Endothelial cell (in vitro differentiated cells): Measurements from ENCODE around the gene PACS2. TPM values are rescaled to one million over a fixed set of nuclear protein-coding genes. Genes with fewer than 3 reads are reported as not detected.
A peak's percentile ranks its signal among the peaks of the same experiment; 100 is the strongest.

Source experiments
- DNase-seq: peaks from one replicate; pipeline ENCODE4 v3.0.0; 2021; ENCODE audit warnings: low spot score
- H3K27ac Mint-ChIP-seq: one replicate; pipeline ENCODE4 v1.8.0; 2021; ENCODE audit warnings: mixed read lengths, inconsistent platforms; ENCODE audit not compliant: unreplicated experiment
- H3K27me3 Mint-ChIP-seq: one replicate; pipeline ENCODE4 v1.8.0; 2021; ENCODE audit warnings: mild to moderate bottlenecking, moderate library complexity, mixed read lengths, inconsistent platforms; ENCODE audit not compliant: unreplicated experiment
- H3K36me3 Mint-ChIP-seq: one replicate; pipeline ENCODE4 v1.8.0; 2021; ENCODE audit warnings: mild to moderate bottlenecking, low read depth, mixed read lengths, inconsistent platforms; ENCODE audit not compliant: unreplicated experiment
- H3K4me1 Mint-ChIP-seq: one replicate; pipeline ENCODE4 v1.8.0; 2021; ENCODE audit warnings: mild to moderate bottlenecking, mixed read lengths, inconsistent platforms; ENCODE audit not compliant: unreplicated experiment
- H3K4me3 Mint-ChIP-seq: one replicate; pipeline ENCODE4 v1.8.0; 2021; ENCODE audit warnings: mild to moderate bottlenecking, mixed read lengths, inconsistent platforms; ENCODE audit not compliant: unreplicated experiment
- H3K9me3 Mint-ChIP-seq: one replicate; pipeline ENCODE4 v1.8.0; 2021; ENCODE audit warnings: mixed read lengths, inconsistent platforms; ENCODE audit not compliant: unreplicated experiment
- total RNA-seq: library from RNA; stranded (reverse); fragmentation: NEBNext Ultra II Directional; extraction: Animal tissue kit (Norgen Biotek cat#: 25700); gene quantifications from one replicate; pipeline ENCODE4 v1.2.1, GENCODE V29; 2021; ENCODE audit not compliant: unreplicated experiment
- TF ChIP-seq, protein P1 (sequence below): fragments of 200-600 bp; sonication (generic); IDR thresholded peaks from one replicate; pipeline ENCODE4 v1.5.0; 2021; ENCODE audit warnings: antibody characterized with exemption; ENCODE audit not compliant: unreplicated experiment

Gene PACS2
- total RNA-seq, 1 donor from 2014 or later, result 113 TPM

DNA sequence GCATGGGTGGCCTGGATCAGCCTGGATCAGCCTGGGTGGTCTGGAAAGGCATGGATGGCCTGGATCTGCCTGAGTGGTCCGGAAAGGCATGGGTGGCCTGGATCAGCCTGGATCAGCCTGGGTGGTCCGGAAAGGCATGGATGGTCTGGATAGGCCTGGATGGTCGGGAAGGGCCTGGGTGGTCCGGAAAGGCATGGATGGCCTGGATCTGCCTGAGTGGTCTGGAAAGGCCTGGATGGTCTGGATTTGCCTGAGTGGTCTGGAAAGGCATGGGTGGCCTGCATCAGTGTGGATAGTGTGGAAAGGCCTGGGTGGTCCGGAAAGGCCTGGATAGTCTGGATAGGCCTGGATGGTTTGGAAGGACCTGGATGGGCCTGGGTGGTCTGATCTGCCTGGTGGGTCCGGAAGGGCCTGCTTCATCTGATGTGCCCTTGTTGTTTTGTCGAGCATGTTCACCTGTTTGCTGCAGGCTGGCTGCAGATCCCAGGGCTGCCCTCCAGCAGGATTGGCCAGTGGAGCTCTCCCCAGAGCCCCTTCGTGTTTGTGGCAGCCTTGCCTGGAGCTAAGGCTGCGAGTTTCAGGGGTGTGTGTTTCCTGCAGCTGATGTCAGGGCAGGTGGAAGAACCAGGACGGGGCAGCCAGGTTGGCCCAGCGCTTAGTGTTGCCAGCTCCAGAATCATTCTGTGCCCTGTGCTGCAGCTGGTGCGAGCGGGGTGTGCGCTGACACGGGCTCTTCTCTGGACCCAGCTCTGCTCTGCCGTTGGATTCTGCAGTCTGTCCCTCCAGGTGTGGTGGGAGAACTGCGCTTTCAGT lies 64.5 kb downstream of the PACS2 start:
- Mint-ChIP-seq H3K36me3 (peaks cover 29% of the 10 kb centered on the region), H3K27me3 (peaks cover 19% of the 10 kb centered on the region), H3K9me3 (no peaks in the 10 kb centered on the region), H3K4me1 (peaks cover 10% of the 10 kb centered on the region), H3K4me3 (no peak overlapping the region), H3K27ac (peak overlapping the region; percentile 13)
- DNase-seq, result no peak
- TF ChIP-seq, protein P1, sequence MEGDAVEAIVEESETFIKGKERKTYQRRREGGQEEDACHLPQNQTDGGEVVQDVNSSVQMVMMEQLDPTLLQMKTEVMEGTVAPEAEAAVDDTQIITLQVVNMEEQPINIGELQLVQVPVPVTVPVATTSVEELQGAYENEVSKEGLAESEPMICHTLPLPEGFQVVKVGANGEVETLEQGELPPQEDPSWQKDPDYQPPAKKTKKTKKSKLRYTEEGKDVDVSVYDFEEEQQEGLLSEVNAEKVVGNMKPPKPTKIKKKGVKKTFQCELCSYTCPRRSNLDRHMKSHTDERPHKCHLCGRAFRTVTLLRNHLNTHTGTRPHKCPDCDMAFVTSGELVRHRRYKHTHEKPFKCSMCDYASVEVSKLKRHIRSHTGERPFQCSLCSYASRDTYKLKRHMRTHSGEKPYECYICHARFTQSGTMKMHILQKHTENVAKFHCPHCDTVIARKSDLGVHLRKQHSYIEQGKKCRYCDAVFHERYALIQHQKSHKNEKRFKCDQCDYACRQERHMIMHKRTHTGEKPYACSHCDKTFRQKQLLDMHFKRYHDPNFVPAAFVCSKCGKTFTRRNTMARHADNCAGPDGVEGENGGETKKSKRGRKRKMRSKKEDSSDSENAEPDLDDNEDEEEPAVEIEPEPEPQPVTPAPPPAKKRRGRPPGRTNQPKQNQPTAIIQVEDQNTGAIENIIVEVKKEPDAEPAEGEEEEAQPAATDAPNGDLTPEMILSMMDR, result no peak

DNA sequence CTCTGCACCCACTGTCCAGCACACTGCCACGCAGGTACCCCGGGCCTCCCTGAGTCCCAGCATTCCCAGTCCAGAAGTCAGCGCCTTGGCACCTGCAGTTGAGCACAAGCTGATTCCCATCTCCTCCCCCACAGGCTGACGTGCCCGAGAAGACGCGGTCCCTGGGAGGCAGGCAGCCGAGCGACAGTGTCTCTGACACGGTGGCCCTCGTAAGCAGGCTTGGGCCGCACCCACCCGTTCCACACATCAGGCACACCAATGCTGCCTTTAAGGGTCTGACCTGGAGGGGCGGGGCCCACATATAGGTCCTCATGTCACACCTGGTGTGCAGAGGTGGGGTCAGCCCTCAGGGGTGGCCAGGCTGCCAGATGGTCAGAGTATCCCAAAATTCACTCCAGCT lies 65.4 kb downstream of the PACS2 start:
- Mint-ChIP-seq H3K27me3 (peaks cover 20% of the 10 kb centered on the region), H3K27ac (no peak overlapping the region), H3K36me3 (peaks cover 25% of the 10 kb centered on the region), H3K9me3 (no peaks in the 10 kb centered on the region), H3K4me3 (no peak overlapping the region), H3K4me1 (peaks cover 10% of the 10 kb centered on the region)
- TF ChIP-seq, protein P1, result no peak
- DNase-seq, result no peak

DNA sequence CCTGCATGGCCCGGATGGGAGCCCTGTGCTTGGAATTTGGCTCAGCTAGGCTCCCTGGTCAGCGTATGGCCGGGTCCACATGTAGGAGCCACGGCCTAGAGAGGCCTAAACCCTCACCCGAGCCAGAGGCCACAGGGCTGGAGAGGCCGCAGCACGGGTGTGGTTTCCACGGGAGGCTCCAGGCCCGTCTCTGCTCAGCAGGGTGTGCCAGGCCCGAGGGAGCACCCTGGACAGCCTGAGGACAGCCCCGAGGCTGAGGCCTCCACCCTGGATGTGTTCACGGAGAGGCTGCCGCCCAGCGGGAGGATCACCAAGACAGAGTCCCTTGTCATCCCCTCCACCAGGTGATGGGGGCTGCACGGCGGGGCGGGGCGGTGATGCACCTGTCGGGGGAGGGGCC lies 66.2 kb downstream of the PACS2 start:
- Mint-ChIP-seq H3K36me3 (peaks cover 21% of the 10 kb centered on the region), H3K27me3 (peaks cover 18% of the 10 kb centered on the region), H3K4me1 (peaks cover 5% of the 10 kb centered on the region), H3K9me3 (no peaks in the 10 kb centered on the region), H3K4me3 (no peak overlapping the region), H3K27ac (no peak overlapping the region)
- no peak for DNase-seq
- TF ChIP-seq, protein P1, result no peak

DNA sequence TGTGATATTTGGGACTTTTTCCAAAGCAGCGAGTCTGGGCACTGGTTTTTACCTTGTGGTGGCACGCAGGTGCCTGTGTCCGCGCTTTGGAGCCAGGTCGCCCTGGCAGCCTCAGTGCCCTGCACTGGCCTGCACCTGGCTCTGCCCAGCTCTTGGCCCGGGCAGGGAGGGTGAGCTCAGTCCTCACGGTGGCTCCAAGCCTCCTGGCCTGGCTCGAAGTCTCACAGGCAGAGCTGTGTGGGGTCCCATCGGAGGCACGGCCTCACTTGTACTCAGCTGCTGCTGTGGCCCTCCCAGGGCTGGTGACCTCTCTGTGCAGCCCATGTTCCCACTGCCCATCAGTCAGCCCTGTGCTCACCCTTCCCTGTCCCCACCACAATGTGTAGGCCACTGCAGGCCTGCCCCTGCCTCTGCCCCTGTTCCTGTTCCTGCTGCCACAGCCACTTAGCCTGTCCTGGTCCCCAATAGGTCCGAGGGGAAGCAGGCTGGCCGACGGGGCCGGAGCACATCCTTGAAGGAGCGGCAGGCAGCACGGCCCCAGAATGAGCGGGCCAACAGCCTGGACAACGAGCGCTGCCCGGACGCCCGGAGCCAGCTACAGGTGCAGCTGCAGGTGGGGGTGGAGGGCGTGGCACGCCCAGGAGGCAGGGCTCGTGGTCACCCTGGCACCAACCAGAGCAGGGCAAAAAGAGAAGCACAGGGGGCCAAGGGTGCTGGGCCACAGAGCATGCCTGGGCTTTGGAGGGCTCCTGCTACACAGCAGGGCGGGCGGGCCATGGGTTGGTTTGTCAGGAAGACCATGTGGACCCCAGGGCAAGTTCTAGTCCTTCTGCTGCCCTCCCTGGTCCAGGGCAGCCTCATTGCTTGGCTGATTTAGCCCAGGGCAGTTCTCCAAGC lies 67.1 kb downstream of the PACS2 start:
- TF ChIP-seq, protein P1, result no peak
- no peaks in the 10 kb centered on the region for H3K4me1 Mint-ChIP-seq
- H3K27me3 Mint-ChIP-seq, result peaks cover 14% of the 10 kb centered on the region
- peaks cover 20% of the 10 kb centered on the region for H3K36me3 Mint-ChIP-seq
- H3K27ac Mint-ChIP-seq, result no peak overlapping the region
- DNase-seq, result no peak
- H3K4me3 Mint-ChIP-seq, result no peak overlapping the region
- H3K9me3 Mint-ChIP-seq, result no peaks in the 10 kb centered on the region
